22Rv1 (cell line): ENCODE measurements around the gene STAG3.

Experiments used
- ZFX ChIP-seq: fragments of 450-650 bp; IDR thresholded peaks from 2 replicates; pipeline ENCODE4 v1.6.1; 2017; ENCODE audit warnings: antibody characterized with exemption, borderline replicate concordance
- TF ChIP-seq, protein P1 (sequence below): fragments of 450-650 bp; IDR thresholded peaks from 2 replicates; pipeline ENCODE4 v1.5.1; 2017; ENCODE audit warnings: mild to moderate bottlenecking

DNA sequence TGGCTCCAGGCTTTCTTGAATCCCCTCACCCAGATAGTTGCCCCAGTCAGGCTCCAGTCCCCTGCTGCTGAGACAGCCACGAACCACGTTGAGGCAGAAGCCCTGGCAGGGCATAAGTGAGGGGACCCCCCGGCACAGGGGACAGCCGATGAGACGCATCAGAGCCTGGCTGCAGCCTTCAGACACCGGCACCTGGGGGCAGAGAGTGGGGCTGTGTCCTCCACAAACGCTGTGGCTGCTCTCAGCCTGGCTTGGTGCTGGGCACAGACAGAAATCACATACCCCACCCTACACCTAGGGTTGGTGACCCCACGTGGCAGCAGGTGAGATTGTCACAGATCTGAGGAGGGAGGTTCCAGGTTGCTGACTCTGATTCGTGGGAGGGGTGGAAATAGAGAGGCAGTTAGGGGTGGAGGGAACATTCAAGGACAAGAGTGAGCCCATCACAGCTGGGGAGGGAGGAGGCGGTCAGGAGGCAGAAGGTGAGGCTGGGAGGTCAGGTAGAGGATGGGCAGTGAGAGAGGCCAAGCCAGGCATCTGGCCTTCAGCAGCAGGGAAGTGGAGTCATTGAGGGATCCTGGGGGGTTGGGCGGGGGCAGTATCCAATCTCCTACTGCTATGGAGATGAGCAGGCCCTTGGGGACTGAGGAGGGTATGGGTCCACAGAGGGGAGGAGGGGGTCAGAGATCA lies 3.8 kb upstream of the STAG3 start:
- TF ChIP-seq, protein P1, sequence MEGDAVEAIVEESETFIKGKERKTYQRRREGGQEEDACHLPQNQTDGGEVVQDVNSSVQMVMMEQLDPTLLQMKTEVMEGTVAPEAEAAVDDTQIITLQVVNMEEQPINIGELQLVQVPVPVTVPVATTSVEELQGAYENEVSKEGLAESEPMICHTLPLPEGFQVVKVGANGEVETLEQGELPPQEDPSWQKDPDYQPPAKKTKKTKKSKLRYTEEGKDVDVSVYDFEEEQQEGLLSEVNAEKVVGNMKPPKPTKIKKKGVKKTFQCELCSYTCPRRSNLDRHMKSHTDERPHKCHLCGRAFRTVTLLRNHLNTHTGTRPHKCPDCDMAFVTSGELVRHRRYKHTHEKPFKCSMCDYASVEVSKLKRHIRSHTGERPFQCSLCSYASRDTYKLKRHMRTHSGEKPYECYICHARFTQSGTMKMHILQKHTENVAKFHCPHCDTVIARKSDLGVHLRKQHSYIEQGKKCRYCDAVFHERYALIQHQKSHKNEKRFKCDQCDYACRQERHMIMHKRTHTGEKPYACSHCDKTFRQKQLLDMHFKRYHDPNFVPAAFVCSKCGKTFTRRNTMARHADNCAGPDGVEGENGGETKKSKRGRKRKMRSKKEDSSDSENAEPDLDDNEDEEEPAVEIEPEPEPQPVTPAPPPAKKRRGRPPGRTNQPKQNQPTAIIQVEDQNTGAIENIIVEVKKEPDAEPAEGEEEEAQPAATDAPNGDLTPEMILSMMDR: no peak
- TF ChIP-seq ZFX: no peak
